Gastrocnemius medialis (tissue), 4 donors: ENCODE measurements around the gene TM2D3.

Experiments
- POLR2A ChIP-seq, 2 donors: fragments of 450-650 bp; IDR thresholded peaks; one replicate each; pipeline ENCODE4 v1.6.1; 2017; ENCODE audit warnings: antibody characterized with exemption in 2 of 2, mild to moderate bottlenecking in 2 of 2, moderate library complexity in 2 of 2
- TF ChIP-seq, protein P1 (sequence below), 5 experiments: fragments of 450-650 bp in 3 of 5; fragments of 200-600 bp in 2 of 5; sonication (generic) in 2 of 5; IDR thresholded peaks in 4 of 5; conservative IDR thresholded peaks in 1 of 5; 1 replicate in 4 of 5; 2 replicates in 1 of 5; pipeline ENCODE4 v1.5.1; 2016 to 2019; ENCODE audit warnings: antibody characterized with exemption in 5 of 5, mild to moderate bottlenecking in 3 of 5, moderate library complexity in 3 of 5

DNA sequence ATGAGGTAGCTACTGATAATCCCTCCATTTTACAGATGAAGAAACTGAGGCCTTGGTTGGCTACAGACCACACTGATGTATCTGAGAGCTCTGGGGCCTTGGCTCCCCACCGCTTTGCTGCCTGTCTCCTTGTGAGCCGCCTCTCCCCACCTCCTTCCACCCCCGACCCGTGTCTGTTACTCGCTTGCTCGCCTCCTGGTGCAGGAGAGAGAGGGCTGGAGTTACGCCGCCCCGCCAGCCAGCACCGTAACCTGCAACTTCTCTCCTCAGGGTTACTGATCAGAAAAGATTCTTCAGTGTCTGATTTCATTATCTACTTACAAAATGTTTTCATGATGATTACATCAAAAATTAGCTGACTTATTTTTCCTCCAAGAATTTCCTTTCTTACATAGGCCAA lies 34.1 kb downstream of the TM2D3 start:
- TF ChIP-seq, protein P1, sequence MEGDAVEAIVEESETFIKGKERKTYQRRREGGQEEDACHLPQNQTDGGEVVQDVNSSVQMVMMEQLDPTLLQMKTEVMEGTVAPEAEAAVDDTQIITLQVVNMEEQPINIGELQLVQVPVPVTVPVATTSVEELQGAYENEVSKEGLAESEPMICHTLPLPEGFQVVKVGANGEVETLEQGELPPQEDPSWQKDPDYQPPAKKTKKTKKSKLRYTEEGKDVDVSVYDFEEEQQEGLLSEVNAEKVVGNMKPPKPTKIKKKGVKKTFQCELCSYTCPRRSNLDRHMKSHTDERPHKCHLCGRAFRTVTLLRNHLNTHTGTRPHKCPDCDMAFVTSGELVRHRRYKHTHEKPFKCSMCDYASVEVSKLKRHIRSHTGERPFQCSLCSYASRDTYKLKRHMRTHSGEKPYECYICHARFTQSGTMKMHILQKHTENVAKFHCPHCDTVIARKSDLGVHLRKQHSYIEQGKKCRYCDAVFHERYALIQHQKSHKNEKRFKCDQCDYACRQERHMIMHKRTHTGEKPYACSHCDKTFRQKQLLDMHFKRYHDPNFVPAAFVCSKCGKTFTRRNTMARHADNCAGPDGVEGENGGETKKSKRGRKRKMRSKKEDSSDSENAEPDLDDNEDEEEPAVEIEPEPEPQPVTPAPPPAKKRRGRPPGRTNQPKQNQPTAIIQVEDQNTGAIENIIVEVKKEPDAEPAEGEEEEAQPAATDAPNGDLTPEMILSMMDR (IDR thresholded peaks at IDR 0.05 in 4 of 5, conservative IDR thresholded peaks at IDR 0.05 in 1 of 5): no peak
- no peak for TF ChIP-seq POLR2A (IDR thresholded peaks at IDR 0.05)
